ENCODE data around the gene WRAP53.

DNA sequence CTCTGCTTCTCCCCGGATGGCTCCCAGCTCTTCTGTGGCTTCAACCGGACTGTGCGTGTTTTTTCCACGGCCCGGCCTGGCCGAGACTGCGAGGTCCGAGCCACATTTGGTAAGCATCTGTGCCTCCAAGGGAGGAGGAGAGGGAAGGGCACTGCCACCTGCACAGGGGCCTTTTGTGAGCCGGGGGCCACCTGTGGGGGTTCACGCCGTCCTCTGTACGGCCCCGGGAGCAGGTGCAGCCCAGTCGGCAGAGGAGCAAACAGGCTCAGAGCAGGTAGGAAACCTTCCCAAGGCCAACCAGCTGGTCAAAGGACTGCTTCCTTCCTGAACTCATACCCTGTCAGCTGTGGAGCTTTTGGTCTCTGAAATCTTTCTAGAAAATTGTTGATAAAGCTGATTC, 13.4 kb downstream of the WRAP53 start:
- TF ChIP-seq, protein P1, sequence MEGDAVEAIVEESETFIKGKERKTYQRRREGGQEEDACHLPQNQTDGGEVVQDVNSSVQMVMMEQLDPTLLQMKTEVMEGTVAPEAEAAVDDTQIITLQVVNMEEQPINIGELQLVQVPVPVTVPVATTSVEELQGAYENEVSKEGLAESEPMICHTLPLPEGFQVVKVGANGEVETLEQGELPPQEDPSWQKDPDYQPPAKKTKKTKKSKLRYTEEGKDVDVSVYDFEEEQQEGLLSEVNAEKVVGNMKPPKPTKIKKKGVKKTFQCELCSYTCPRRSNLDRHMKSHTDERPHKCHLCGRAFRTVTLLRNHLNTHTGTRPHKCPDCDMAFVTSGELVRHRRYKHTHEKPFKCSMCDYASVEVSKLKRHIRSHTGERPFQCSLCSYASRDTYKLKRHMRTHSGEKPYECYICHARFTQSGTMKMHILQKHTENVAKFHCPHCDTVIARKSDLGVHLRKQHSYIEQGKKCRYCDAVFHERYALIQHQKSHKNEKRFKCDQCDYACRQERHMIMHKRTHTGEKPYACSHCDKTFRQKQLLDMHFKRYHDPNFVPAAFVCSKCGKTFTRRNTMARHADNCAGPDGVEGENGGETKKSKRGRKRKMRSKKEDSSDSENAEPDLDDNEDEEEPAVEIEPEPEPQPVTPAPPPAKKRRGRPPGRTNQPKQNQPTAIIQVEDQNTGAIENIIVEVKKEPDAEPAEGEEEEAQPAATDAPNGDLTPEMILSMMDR (IDR thresholded peaks at IDR 0.05 in 8 of 11, conservative IDR thresholded peaks at IDR 0.05 in 3 of 11), result no peak
- TF ChIP-seq POLR2A (IDR thresholded peaks at IDR 0.05) (no peak), POLR2AphosphoS5 (IDR thresholded peaks at IDR 0.05) (no peak)
